Activated CD4-positive, alpha-beta memory T cell treated with anti-CD3 and anti-CD28 coated beads for 36 hours (primary cell): ENCODE data around the gene IL17REL. TPM values are rescaled to one million over a fixed set of nuclear protein-coding genes. Genes with fewer than 3 reads are reported as not detected.
A peak's percentile ranks its signal among the peaks of the same experiment; 100 is the strongest.

Source experiments
- CTCF ChIA-PET: fragments of 350-600 bp; sonication (Branson Sonifier 250); formaldehyde crosslinking; loops from one replicate; lab custom pipeline; 2021; ENCODE audit warnings: antibody characterized with exemption, inconsistent platforms; lab: Charles Lee
- POLR2A ChIA-PET: fragments of 350-600 bp; sonication (Branson Sonifier 250); formaldehyde crosslinking; loops from one replicate; lab custom pipeline; 2021; ENCODE audit warnings: antibody characterized with exemption; lab: Charles Lee
- DNase-seq: peaks from one replicate; pipeline ENCODE4 v3.0.0-alpha.2; 2020
- H3K27ac Mint-ChIP-seq: one replicate; pipeline ENCODE4 v1.8.0; 2021; ENCODE audit warnings: mixed read lengths
- H3K27me3 Mint-ChIP-seq: one replicate; pipeline ENCODE4 v1.8.0; 2021; ENCODE audit warnings: mixed read lengths
- H3K36me3 Mint-ChIP-seq: one replicate; pipeline ENCODE4 v1.8.0; 2021; ENCODE audit warnings: mixed read lengths
- H3K4me1 Mint-ChIP-seq: one replicate; pipeline ENCODE4 v1.8.0; 2021; ENCODE audit warnings: low read depth, mixed read lengths
- H3K4me3 Mint-ChIP-seq: one replicate; pipeline ENCODE4 v1.8.0; 2021; ENCODE audit warnings: mild to moderate bottlenecking, mixed read lengths
- H3K9me3 Mint-ChIP-seq: one replicate; pipeline ENCODE4 v1.8.0; 2021; ENCODE audit warnings: mixed read lengths
- intact Hi-C: fragments of 100-400 bp; cut with micrococcal nuclease; formaldehyde crosslinking; loops from one replicate; pipeline ENCODE4 v1.15.1; 2023
- total RNA-seq, 2 experiments: library from RNA; stranded (reverse); gene quantifications; one replicate each; pipeline ENCODE4 v1.2.3, GENCODE V29; 2021

The IL17REL gene
- total RNA-seq, 2 experiments from 2014 or later: 0.73 to 1.1 TPM

- Mint-ChIP-seq H3K27ac (no peak overlapping the region), H3K4me1 (peaks cover 27% of the 10 kb centered on the region), H3K27me3 (peaks cover 5% of the 10 kb centered on the region), H3K4me3 (no peak overlapping the region), H3K9me3 (no peaks in the 10 kb centered on the region), H3K36me3 (no peaks in the 10 kb centered on the region)
- intact Hi-C loops: no loop called here
- POLR2A ChIA-PET: no interaction called here
- no peak for DNase-seq
- CTCF ChIA-PET: interaction anchor here (1.1 to 1.7 kb wide), 3 partner anchors 15 to 23 kb away, joined by 3 to 5 read pairs (median 4); no protein-coding TSS in a partner anchor
Observed at GRCh38 chr22:50008151-50009040, 4.2 kb downstream of the IL17REL start.

DNA sequence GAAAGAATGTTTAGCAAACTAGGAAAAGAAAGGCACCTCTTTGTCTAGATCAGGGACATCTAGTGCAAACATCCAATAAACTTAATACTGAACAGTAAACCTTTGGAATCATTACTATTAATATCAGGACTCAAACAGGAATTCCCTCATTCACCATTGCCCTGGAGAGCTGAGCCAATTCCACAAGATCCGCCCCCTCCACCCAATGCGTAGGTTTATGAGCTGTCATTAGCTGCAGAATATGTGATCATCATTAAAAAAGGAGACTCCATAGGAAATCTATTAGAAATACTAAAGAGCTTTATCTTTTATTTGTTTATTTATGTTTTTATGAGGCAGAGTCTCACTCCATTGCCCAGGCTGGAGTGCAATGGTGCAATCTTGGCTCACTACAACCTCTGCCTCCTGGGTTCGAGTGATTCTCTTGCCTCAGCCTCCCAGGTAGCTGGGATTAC lies 5.5 kb downstream of the IL17REL start:
- H3K9me3 Mint-ChIP-seq: no peaks in the 10 kb centered on the region
- H3K27ac Mint-ChIP-seq: no peak overlapping the region
- CTCF ChIA-PET: interaction anchor here (0.9 to 2.7 kb wide), 2 partner anchors 14 to 24 kb away, joined by 3 to 15 read pairs; no protein-coding TSS in a partner anchor
- H3K4me1 Mint-ChIP-seq: peaks cover 27% of the 10 kb centered on the region
- H3K4me3 Mint-ChIP-seq: no peak overlapping the region
- intact Hi-C loops: no loop called here
- H3K36me3 Mint-ChIP-seq: no peaks in the 10 kb centered on the region
- DNase-seq: no peak
- H3K27me3 Mint-ChIP-seq: peaks cover 7% of the 10 kb centered on the region
- POLR2A ChIA-PET: no interaction called here

GRCh38 chr22:50004918-50005317 lies 7.6 kb downstream of the IL17REL start:
- Mint-ChIP-seq H3K9me3 (no peaks in the 10 kb centered on the region), H3K4me1 (peaks cover 15% of the 10 kb centered on the region), H3K27ac (peak overlapping the region; percentile 84), H3K36me3 (no peaks in the 10 kb centered on the region), H3K27me3 (peaks cover 6% of the 10 kb centered on the region), H3K4me3 (no peak overlapping the region)
- intact Hi-C loops: no loop called here
- no peak for DNase-seq
- POLR2A ChIA-PET: interaction anchor here (0.9 to 2.1 kb wide), 3 partner anchors 11 to 21 kb away, joined by 3 to 9 read pairs (median 3); no protein-coding TSS in a partner anchor
- CTCF ChIA-PET: interaction anchor here (0.9 to 2.7 kb wide), 5 partner anchors 9 to 25 kb away, joined by 3 to 19 read pairs (median 4); no protein-coding TSS in a partner anchor

- DNase-seq: no peak
- Mint-ChIP-seq H3K36me3 (no peaks in the 10 kb centered on the region), H3K27me3 (peaks cover 12% of the 10 kb centered on the region), H3K27ac (no peak overlapping the region), H3K4me3 (no peak overlapping the region), H3K4me1 (peaks cover 18% of the 10 kb centered on the region), H3K9me3 (no peaks in the 10 kb centered on the region)
- intact Hi-C loops: no loop called here
- POLR2A ChIA-PET: no interaction called here
- CTCF ChIA-PET: interaction anchor here (1.8 kb wide), 1 partner anchor 10 kb away, joined by 12 read pairs; no protein-coding TSS in a partner anchor
Observed at GRCh38 chr22:50002791-50003190, 9.8 kb downstream of the IL17REL start.

DNA sequence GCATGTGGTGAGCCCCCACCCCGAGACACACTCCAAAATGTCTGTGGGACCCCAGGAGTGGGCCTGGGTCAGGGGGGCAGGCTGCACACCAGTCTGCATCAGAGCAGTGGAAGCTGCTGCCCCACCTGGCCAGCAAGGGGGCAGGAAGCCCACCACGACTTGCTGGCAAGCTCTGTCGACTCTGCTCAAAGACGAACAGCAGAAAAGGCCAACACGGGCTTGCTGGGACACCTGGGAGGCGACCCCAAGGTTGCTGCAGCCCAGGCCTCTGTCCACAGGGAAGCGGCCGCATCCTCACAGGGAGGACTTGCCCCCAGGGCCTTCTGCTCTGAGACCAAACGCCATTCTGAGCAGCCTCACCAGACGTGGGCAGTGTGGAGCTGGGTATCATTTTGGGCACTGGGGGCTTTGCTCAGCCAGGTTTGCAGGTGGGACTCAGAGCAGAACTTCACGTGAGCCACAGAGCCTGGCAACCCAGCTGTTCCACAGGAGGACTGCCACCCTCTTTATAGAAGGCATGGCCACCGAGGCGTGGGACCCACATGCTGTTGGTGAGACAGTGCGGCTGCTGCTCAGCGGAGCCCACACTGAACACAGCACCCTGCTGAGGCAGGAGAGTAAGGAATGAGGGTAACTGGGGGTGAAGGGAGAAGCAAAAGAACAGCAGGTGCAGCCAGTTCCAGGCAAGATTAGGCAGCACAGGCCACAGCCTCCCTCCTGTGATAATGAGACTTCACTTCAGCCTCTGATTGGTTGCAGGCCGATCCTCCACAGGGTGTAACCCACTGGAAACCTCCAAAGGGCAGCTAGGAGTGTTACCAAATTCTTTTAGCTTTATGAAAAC lies 11.0 kb downstream of the IL17REL start:
- H3K27me3 Mint-ChIP-seq: peaks cover 12% of the 10 kb centered on the region
- no peaks in the 10 kb centered on the region for H3K36me3 Mint-ChIP-seq
- DNase-seq: no peak
- intact Hi-C loops: no loop called here
- ChIA-PET POLR2A (no interaction called here), CTCF (interaction anchor here (1.8 kb wide), 1 partner anchor 9 kb away, joined by 12 read pairs; no protein-coding TSS in a partner anchor)
- peaks cover 18% of the 10 kb centered on the region for H3K4me1 Mint-ChIP-seq
- no peak overlapping the region for H3K27ac Mint-ChIP-seq
- H3K4me3 Mint-ChIP-seq: no peak overlapping the region
- no peaks in the 10 kb centered on the region for H3K9me3 Mint-ChIP-seq

GRCh38 chr22:50000587-50001387 lies 11.8 kb downstream of the IL17REL start:
- ChIA-PET CTCF (interaction anchor here (1.1 kb wide), 1 partner anchor 30 kb away, joined by 3 read pairs; no protein-coding TSS in a partner anchor), POLR2A (interaction anchor here (0.8 kb wide), 1 partner anchor 13 kb away, joined by 3 read pairs; no protein-coding TSS in a partner anchor)
- DNase-seq: no peak
- H3K4me3 Mint-ChIP-seq: no peak overlapping the region
- peaks cover 12% of the 10 kb centered on the region for H3K27me3 Mint-ChIP-seq
- H3K27ac Mint-ChIP-seq: no peak overlapping the region
- H3K4me1 Mint-ChIP-seq: peaks cover 18% of the 10 kb centered on the region
- no peaks in the 10 kb centered on the region for H3K36me3 Mint-ChIP-seq
- intact Hi-C loops: no loop called here
- no peaks in the 10 kb centered on the region for H3K9me3 Mint-ChIP-seq

DNA sequence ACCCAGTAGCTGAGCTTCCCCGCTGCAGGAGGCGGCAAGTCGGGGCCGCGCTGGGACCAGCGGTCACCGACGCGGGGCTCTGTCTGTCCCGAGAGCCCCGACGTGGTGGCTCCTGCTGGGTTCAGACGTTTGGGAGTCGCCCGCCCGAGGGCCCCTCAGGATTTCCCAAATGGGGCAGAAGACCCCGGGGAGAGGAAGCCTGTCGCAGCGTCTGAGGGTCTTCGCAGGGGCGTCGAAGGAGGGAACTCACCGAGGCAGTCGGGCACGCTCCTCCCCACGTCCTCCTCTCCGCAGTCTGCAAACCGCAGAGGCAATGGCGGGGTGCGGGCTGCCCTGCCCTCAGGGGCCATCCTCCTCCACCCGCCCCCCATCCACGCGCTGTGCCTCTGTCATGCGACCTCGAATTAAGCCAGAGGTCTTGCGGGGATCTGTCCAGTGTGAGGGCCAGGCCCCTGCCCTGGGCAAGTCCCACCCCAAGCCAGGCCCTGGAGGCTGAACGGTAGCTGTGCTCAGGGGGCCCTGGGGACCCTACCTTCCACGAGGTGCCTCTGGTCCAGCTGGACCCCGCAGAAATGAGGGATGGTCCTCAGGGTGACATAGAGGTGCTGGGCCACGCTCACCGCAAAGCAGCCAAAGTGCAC lies 12.5 kb downstream of the IL17REL start:
- H3K9me3 Mint-ChIP-seq: no peaks in the 10 kb centered on the region

DNA sequence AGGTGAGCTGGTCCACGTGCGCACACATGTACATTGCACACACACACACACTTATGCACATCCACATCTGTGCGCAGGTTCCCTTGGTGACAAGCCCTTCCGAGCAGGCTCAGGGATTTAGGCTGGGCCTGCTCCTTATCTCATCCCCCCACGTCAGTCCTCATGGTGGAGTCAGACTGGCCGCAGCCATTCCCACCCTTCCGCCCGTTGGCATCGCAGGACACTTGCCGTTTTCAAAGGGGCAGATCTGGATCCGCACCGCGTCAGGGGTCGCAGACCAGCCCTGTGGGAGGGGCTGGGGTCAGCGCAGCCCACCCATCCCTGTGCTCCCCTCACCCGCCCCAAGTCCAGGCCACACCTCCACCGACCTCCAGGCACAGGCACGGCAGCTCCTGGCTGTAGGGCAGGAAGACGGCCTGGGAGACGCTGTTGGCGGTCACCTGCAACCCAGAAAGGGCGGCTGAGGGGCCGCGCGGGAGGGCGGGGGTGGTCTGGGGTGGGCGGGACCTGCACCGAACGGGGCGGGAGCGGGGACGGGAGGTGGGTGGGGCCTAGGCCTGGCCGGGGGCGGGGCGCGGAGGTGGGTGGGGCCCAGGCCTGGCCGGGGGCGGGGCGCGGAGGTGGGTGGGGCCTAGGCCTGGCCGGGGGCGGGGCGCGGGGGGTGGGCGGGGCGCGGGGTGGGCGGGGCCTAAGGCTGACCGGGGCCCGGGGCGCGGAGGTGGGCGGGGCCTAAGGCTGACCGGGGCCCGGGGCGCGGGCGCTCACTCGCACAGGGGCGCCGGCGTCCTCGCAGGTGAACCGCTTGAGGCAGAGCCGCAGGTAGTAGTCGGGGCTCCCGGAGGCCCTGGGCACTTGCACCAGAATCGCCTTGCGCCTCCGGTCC lies 13.3 kb downstream of the IL17REL start:
- intact Hi-C loops: no loop called here

More for the DNA sequence above, 12.5 kb downstream of the IL17REL start:
- ChIA-PET POLR2A (interaction anchor here (0.8 kb wide), 1 partner anchor 14 kb away, joined by 3 read pairs; no protein-coding TSS in a partner anchor), CTCF (interaction anchor here (1.1 kb wide), 1 partner anchor 30 kb away, joined by 3 read pairs; no protein-coding TSS in a partner anchor)
- H3K36me3 Mint-ChIP-seq: no peaks in the 10 kb centered on the region
- DNase-seq: no peak
- H3K27ac Mint-ChIP-seq: no peak overlapping the region
- H3K4me1 Mint-ChIP-seq: peaks cover 15% of the 10 kb centered on the region
- peaks cover 12% of the 10 kb centered on the region for H3K27me3 Mint-ChIP-seq
- intact Hi-C loops: no loop called here
- H3K4me3 Mint-ChIP-seq: no peak overlapping the region

DNA sequence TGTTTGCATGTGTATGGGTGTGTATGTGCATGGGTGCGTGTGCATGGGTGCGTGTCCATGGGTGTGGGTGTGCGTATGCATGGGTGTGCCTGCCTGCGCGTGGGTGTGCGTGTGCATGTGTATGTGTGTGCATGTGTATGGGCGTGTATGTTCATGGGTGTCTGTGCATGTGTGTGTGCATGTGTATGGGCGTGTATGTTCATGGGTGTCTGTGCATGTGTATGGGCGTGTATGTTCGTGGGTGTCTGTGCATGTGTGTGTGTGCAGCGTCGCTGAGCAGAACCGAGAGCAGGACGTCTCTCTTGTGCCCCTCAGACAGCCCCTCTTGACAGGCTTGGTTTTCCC lies 13.9 kb downstream of the IL17REL start:
- Mint-ChIP-seq H3K9me3 (no peaks in the 10 kb centered on the region), H3K4me1 (peaks cover 8% of the 10 kb centered on the region), H3K27ac (peak overlapping the region; percentile 29), H3K27me3 (peaks cover 11% of the 10 kb centered on the region), H3K36me3 (no peaks in the 10 kb centered on the region), H3K4me3 (no peak overlapping the region)
- intact Hi-C loops: no loop called here
- ChIA-PET CTCF (no interaction called here), POLR2A (no interaction called here)
- no peak for DNase-seq

More for the DNA sequence above, 13.3 kb downstream of the IL17REL start:
- Mint-ChIP-seq H3K36me3 (no peaks in the 10 kb centered on the region), H3K4me1 (peaks cover 8% of the 10 kb centered on the region), H3K4me3 (no peak overlapping the region), H3K9me3 (no peaks in the 10 kb centered on the region), H3K27ac (no peak overlapping the region), H3K27me3 (peaks cover 12% of the 10 kb centered on the region)
- peak; percentile 31 for DNase-seq
- POLR2A ChIA-PET: no interaction called here
- CTCF ChIA-PET: no interaction called here
